Measurements from ENCODE around the gene DNAJC2.
"Not testable (repeated sequence)": the region's sequence is repeated elsewhere in the genome, so short reads cannot be mapped to it uniquely, and the experiment has no call there.

DNA sequence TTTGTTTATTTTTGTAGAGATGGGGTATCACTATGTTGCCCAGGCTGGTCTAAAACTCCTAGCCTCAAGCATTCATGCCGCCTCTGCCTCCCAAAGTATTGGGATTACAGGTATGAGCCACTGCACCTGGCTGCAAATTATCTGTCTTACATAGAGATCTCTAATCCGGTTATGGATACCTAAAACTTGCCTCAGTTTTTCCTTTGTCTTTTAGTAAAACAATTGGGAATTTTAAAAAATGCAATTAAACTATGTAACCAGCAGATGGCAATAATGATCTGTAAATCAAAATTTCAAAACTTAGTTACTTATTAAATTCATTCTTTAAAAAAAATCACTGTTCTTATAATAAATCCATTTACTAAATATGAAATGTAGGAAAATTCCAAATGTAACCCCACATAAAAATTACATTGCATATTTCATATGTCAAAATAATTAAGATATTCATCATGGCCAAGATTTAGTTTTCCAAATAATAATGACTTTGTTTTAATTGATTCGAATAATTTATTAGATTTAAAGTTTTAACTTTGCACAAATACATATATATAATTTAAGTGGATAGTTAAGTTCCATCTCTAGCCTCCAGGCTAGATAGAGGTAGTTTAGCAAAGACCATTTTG, 61.7 kb downstream of the DNAJC2 start:
- not testable (repeated sequence) for TF ChIP-seq POLR2A (IDR thresholded peaks at IDR 0.05)
- TF ChIP-seq, protein P1, sequence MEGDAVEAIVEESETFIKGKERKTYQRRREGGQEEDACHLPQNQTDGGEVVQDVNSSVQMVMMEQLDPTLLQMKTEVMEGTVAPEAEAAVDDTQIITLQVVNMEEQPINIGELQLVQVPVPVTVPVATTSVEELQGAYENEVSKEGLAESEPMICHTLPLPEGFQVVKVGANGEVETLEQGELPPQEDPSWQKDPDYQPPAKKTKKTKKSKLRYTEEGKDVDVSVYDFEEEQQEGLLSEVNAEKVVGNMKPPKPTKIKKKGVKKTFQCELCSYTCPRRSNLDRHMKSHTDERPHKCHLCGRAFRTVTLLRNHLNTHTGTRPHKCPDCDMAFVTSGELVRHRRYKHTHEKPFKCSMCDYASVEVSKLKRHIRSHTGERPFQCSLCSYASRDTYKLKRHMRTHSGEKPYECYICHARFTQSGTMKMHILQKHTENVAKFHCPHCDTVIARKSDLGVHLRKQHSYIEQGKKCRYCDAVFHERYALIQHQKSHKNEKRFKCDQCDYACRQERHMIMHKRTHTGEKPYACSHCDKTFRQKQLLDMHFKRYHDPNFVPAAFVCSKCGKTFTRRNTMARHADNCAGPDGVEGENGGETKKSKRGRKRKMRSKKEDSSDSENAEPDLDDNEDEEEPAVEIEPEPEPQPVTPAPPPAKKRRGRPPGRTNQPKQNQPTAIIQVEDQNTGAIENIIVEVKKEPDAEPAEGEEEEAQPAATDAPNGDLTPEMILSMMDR (IDR thresholded peaks at IDR 0.05) = peak in 3 of 4 donors; percentile 9 to 17 (median 11)
